HG02763 (cell line): ENCODE measurements around the gene ERICH6B.

Source experiments
- ATAC-seq: cut with Tn5 transposase; IDR thresholded peaks from one replicate; pipeline ENCODE4 v1.9.1; 2021; ENCODE audit warnings: mild to moderate bottlenecking, moderate library complexity; ENCODE audit not compliant: unreplicated experiment

ERICH6B gene

DNA sequence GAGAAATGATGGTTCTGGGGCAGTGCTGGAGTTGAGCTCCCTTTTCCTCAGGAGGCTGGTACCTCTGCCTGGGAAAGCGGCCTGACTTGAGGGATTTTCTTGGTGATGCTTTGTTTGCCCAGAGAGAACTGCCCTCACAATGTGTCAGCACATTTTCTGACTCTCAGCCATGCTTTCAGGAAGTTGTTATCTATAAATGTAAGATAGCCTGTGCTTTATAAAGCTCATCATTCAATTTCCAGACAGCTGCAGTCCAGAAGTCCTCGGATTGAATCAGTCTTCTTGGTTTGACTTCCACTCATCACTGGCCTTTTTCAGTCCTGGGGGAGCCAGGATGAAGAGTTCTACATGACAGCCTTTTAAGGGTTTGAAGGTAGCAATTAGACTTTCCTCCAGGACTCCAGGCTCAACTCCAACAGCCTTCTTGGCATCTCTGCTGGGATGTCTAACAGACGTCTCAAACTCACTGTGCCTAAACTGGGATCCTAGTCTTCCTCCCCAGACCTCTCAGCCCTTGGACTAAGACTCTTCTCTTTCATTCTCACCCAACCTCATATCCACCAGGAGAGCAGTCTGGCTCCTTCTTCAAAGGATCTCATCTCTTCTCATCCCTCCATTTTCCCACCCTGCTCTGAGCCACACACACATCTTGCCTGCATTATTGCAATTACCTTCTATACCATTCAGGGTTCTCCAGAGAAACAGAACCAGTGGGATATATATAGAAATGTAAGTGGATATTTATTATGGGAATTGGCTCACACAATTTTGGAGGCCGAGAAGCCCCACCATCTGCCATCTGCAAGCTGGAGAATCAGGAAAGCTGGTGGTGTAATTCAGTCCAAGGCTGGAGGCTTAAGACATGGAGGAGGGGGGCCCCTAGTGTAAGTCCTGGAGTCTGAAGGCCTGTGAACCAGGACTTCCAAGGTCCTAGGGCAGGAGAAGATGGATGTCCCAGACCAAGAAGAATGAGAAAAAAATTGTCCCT lies 13.1 kb downstream of the ERICH6B start:
- ATAC-seq, result no peak

DNA sequence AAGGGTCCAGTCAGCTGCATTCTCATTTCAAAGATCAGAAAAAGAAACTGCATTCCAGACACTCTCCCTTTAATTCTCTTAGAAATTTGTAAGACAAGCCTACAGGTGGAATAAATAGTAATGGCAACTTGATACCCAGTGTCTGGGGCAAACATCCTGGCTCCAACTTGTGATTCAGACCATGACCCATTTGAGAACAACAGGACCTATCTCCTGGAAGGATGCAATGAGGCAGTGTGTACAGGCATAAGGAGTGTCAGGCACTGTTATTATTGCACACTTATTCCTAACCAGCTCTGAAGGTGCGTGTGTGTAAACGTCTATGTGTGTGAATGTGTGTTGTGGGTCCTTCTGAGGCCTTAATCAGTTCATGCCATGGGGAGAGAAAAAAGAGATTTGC lies 13.9 kb downstream of the ERICH6B start:
- no peak for ATAC-seq

DNA sequence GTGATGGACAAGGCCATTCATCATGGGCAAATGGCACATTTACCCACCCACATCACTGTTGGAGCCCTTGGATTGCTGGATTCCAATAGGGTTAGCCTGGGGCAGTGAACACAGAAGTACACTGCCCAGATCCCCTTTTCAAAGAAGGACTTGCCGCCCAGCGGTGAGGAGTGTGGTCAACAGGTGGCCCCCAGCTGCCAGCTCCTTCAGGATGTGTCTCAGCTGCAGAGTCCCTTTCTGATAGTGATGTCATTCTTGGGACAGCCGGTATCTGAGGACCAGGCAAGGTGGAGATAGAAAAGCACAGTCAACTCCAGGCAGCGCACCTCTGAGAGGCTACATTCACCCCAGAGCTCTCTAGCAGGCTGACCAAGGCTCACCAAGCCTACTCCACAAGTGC lies 16.9 kb downstream of the ERICH6B start:
- ATAC-seq, result no peak

DNA sequence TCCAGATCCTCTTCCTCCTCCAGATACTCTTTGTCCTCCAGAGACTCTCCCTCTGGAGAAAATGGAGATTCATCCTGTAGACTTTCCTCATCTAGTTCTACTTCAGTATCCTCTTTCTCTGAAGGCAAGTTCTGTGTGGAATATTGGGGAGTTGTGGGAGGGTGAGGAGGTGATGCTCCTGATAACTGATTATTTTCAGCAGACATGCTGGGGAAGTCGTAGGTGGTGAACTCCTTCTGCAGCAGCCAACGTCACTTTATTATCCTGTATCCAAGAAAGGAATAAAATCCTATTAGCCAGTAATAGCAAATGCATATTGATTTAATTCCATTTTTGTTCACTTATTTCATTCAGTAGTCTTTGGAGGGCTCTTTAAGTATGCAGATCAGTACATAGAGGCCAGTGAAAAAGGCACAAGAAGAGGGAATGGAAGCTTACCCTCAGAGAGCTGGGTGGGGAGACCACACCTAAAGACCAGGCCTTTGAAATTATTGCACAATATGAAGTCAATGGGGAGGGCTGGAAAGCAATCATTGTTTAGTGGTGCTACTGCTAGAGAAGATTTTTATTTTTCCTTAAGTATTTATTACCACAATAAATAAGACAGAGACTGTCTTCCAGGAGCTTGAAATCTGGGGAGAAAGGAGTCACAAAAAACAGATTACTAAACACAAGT lies 18.6 kb downstream of the ERICH6B start:
- no peak for ATAC-seq

DNA sequence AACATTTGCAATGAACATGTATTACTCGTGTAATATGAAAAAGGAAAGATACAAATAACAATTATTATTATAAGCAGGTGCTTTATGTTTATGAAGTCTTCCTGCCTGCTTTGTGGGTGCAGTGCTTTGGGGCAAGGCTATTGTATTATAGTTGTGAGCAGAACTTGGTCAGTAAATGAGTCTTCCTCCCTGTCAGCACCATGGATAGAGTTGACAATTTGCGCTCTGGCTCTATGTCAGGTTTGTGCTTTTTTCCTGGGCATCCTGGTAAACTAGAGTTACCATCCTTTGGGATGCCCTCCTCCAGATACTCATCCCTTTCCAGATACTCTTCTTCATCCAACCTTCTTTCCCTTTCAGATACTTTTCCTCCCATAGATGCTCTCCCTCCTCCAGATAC lies 19.6 kb downstream of the ERICH6B start:
- no peak for ATAC-seq

DNA sequence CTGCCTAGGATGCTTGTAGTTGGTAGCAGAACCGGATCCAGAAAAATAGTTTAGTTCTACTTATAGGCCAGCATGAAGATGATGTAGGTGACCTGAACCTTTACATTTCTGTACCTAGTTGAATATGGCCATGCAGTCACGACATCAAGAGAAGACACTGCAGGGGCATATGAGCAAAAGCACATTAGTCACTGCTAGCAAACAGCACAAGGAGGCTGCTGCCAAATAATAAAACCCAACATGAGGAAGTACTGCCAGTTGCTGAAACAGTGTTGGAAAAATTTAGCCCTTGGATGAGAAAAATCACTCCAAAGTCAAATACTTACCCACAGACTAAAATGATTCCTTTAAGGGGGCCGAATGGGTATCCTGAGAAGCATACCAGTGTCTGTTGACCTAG lies 20.8 kb downstream of the ERICH6B start:
- ATAC-seq, result no peak

DNA sequence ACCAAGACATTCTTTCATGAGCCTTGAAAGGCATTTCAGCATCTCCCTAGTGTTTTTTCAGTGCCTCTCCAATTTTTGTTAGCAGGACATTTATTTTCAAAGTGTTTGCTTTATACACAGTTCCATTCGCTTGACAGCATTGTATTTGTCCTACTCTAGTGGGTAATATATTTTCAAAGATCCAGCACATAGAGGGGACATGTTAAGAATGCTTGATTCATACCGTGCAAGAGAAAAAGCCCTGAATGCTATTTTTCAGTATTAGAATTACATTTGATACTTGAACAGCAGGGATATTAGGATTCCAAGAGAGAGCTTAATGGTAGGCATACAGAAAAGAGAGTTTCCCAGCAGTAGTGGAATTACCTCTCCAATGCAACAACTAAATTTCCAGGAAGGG lies 21.3 kb downstream of the ERICH6B start:
- no peak for ATAC-seq

DNA sequence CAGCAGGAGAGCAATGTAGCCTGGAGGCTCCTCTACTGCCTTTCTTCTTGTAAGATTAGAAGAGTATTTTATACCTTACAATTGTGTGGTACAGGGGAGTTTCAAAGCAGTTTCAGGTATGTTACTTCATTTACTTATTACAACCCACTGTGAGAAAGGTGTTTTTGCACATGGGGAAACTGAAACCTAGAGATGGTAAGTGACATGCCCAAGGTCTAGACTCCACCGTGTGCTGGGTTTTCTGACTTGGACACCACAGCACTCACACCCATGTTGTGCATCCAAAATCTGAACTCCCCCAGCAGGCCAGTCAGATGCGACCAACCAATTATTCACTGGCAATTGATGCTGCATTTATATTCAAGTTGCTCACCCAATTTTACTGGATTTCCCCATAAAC lies 22.8 kb downstream of the ERICH6B start:
- ATAC-seq, result peak; percentile 77

DNA sequence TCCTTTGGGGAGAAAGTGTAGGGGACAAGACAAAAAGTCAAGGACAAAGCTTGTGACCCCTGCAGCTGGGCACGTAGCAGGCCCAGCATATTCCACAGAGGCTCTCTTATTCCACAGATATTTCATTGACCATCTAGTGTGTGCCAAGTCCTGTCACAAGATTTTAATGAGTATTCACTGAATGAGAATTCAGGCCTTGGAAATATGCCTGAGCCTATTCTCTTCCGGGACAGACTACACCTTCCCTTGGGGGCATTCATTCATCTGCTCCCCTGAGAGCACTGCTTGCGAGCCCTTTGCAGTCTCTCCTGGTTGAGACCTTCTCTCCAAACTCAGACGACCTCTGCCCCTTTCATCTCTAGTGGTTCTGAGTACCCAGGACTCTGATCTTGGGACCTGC lies 25.5 kb downstream of the ERICH6B start:
- ATAC-seq, result no peak

DNA sequence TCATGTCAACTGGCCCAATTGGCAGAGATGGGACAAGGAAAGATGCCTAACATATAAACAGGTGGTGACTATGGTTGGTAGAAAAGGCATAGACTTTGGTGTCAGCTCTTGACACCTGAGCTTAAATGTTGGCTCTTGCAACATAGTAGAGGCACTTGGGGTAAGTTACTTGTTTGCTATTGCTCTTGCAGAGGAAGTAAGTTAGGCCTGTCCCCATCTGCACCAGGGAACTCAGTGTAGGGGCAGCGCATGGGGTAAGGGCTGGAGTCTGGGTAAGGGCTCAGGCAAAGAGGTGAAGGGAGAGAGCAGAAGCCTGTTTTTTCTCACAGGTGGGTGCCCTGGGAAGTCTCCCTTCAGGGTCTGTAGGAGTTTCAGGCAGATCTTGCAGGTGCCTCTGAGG lies 27.6 kb downstream of the ERICH6B start:
- ATAC-seq, result no peak

DNA sequence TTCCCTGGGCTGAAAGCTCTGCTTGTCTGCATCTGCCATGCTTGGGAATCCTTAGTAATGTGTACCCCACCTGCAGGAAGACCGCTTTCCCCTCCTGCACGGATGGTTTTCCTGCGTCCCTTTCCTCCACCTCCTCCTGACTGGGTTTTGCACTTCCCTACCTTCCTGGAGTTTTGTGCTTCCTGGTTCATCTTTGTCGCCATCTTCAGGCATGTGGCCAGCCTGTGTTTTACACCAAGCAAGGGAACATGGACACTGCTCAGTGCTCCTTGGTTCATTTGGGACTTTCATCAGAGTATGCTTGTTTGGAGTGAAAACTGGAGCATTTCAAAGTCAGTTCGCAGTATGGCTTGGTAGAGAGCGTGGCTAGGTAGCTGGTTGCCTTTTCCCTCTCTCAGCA lies 30.7 kb downstream of the ERICH6B start:
- no peak for ATAC-seq

DNA sequence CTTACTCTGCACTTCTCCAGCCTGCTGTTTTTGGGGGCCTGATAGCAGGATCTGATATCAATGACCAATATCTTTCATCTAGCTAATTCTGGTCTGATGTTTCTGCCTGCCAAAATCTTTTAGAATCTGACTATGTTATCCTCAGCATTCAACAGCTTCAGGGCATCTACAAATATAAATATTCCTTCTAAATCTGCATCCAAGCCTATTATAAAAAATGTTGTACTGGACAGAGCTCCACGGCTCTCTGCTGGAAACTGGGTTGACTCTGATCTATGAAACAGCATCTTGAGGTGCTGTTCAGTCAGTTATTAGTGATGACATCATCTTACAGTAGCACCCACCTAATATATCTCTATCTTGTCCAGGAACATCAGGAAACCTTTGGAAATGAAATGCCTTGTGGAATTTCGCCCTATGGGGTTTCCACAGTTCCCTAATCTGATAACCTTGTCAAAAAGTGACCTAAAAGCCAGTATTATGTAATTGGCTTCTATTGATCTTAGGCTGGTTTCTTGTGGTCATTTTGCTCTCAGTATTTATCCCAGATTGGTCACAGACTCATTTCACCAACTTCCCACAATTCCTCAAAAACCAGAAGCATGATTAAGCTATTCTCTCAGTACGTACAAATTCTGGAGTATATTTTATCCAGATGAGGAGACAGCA lies 33.0 kb downstream of the ERICH6B start:
- ATAC-seq, result no peak

DNA sequence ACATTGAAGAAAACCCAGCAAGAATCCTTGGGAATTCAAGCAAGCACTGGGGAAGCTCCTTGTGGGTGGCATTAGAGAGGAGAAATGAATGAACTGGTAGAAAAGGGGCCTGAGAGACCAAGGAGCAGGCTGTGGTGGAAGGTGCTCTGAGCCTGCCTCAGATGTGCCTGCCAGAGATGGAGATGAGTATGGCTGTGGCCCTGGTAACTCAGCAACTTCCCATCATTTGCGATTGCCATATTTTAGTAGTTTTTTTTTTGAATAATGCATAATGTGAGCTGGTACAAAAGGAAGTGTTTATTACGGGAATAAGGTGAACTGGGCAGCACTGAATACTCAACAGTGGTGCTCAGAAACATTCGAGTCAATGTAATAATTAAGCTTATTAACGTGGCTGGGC lies 39.1 kb downstream of the ERICH6B start:
- ATAC-seq, result no peak

DNA sequence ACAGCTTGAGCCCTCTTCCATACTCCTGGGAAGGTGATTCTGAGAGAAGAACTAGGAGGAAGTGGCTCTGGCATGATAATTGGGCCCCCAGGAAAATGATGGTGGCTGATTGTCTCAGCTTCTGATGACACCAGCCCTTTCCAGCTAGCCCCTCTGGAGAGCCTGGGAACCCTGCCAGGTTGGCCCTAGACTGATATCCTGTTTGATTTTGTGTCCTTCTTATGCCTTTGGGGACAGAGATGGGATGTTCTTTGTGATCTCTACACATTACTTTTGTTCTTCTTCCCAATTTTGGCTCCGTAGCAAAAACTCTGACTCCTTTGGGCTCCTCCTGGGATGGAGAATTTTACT lies 39.7 kb downstream of the ERICH6B start:
- no peak for ATAC-seq

DNA sequence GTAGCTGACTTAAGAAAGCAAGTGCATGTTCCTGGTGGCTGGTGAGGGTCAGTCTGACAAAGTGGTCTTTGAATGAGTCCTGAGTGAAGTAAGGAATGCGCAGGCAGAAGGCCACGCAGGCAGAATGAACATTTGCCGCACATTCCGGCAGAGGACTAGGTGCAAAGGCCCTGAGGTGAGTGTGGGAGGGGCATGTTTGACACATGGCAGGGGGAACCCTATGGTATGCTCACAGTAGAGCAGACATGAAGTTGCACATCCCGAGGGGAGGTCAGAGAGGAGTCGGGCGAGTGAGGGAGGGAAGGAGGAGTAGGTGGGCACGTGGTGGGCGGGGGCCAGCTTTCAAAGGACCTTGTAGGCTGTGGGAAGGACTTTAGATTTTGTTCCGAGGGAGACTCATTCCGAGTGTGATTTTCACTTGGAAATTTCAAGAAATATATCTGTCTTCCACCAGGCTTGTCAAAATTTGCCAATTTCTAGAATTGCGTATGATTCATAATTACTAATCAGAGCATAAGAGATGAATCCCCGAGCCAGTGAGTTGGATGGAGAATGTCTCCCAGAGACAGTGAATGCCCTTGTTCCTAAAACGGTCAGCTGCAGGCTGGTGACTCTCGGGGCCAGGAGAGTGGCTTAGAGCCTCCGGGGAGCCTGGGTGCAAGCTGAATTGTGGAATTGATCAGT lies 40.3 kb downstream of the ERICH6B start:
- no peak for ATAC-seq

DNA sequence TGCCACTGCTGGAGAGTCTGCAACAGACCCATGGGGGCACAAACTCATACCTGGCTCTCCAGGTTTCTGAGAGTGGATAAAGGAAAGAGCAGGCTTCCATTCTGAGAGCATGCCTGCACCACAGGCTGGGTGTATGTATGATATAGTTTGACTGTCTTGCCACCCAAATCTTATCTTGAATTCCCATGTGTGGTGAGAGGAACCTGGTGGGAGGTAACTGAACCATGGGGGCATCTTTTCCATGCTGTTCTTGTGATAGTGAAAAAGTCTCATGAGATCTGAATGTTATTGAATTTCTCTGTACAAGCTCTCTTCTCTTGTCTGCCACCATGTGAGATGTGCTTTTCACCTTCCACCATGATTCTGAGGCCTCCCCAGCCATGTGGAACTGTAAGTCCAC lies 50.2 kb downstream of the ERICH6B start:
- no peak for ATAC-seq

DNA sequence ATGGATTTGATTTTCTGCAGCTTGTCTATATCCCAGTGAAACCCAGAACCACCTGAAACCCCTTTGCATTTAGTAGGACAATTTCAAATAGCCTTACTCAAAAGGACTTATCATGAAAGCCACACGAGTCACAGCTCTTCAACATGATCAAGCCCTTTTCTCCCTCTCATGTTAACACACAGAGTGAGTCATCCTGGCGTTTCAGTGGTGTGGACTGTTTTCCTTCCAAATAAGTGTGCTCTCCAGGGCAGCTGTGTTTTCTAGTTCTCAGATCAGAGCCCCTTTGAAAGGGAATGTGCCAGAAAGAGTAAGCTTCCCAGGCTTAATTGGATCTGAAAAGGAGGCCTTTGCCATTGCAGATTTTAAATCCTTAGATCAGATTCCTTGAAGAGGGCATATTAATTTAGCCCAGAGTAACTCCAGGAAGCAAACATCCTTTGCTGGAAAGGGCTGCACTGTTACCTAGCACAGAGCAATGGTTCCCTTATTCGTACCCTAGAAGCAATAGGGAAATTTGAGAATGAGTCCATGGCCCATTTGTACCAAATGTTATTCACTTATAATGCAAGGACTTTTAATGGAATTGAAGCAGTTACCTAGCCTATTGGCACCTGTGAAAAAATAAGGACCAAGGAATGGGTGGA lies 51.3 kb downstream of the ERICH6B start:
- no peak for ATAC-seq

DNA sequence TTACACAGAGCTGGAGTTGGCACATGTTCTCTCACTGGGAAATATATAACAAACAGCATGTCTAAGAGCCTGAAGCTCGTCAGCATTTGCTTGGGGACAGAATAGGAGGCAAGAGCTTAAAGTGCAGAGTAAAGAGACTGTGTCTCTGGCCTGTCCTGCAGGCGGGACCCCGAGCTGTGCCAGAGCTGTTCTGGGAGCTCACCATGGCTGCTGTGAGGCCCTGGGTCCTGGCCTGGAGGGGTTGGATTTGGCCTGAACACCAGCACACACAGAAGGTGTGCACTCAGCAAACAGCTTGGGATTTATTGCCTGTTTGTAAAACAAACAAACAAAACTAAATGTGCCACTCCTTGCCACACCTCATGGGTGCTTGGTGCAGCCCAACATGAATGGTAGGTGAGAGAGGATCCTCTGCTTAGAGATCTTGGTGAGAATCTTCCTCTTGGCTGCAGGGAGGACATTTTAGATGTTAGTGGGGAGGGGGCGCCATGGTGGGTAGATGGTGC lies 60.9 kb downstream of the ERICH6B start:
- ATAC-seq, result no peak

DNA sequence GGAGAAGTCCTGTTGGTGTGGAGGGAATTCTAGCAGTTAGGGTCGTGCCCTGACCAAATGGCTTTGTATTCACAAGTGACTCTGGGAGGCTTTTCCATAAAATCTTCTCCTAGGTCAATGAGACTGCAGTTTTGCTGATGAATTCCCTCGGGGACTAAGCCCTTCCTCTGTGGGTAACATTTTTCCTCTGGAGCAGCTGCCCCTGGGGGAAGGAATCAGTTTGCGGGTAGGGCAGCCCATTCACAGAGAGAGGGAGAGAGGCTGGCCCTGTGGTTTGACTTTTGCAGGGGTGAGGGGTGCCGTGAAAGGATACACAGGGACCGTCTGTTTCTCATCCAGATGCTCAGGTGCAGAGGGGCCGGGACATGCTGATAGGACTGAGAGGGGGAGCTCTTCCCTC lies 67.3 kb downstream of the ERICH6B start:
- no peak for ATAC-seq

DNA sequence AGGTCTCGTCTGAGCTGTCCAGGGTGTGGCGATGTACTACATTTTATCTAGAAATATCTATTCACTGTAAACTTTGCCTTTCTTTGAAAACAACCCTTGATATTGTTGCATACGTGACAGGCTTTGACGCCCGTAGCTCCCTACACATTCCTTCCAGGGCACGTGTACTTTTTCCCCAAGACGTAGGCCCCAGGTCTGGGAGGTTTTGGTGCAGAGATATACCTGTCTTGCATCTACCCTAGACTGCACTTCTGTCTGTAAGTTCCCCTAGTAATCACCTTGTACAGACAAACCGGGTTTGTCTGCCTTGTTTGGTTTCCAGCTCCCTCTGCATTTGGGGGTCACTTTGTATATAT lies 69.2 kb downstream of the ERICH6B start:
- ATAC-seq, result no peak
